ENCODE measurements around the gene HAPLN3. TPM values are rescaled to one million over a fixed set of nuclear protein-coding genes. Genes with fewer than 3 reads are reported as not detected.

The HAPLN3 gene
- total and polyA plus RNA-seq, 2 donors (not counting 3 experiments of a cell fraction or from before 2014, with no cell fraction given) = 57.6 to 130 TPM

GRCh38 chr15:88838667-88839066 lies 56.7 kb downstream of the HAPLN3 start:
- Histone ChIP-seq H3K79me2 (ENCODE audit: control insufficient read depth, insufficient read depth, low read length) (no peaks in the 10 kb centered on the region), H3K36me3 (ENCODE audit: control insufficient read depth in 2 of 2, extremely low read depth in 1 of 2, insufficient read depth in 2 of 2, low read length in 2 of 2) (no peaks in the 10 kb centered on the region), H3K4me1 (ENCODE audit: control insufficient read depth, extremely low read depth, insufficient read depth, low read length) (no peaks in the 10 kb centered on the region), H3K27me3 (ENCODE audit: control insufficient read depth in 2 of 2, insufficient read depth in 2 of 2, low read length in 2 of 2) (no peaks in the 10 kb centered on the region), H3K9ac (replicated peaks; ENCODE audit: extremely low read depth, insufficient read depth, low read length) (no peak overlapping the region), H4K20me1 (replicated peaks; ENCODE audit: control insufficient read depth, extremely low read depth, insufficient read depth, low read length) (no peaks in the 10 kb centered on the region), H2AFZ (ENCODE audit: low read depth, low read length) (no peak overlapping the region), H3K4me3 (replicated peaks in 1 of 3; ENCODE audit: insufficient read depth in 1 of 3, low read depth in 1 of 3, low read length in 3 of 3) (no peak overlapping the region), H3K9me3 (replicated peaks; ENCODE audit: control insufficient read depth, insufficient read depth, low read length) (no peaks in the 10 kb centered on the region), H3K4me2 (ENCODE audit: insufficient read depth, low read length) (no peak overlapping the region), H3K27ac (ENCODE audit: insufficient read depth, low read depth, low read length) (no peak overlapping the region), H3K9me1 (replicated peaks; ENCODE audit: control insufficient read depth, extremely low read depth, insufficient read depth, low read length) (no peaks in the 10 kb centered on the region)
- FAIRE-seq = no peak
- ChIA-PET CTCF (interaction anchor here (1.4 to 2.6 kb wide), 2 partner anchors 13 to 181 kb away, joined by 3 to 11 read pairs; no protein-coding TSS in a partner anchor), POLR2A (no interaction called here)
- no peak for TF ChIP-seq CTCF (IDR thresholded peaks at IDR 0.05; ENCODE audit: extremely low read depth in 1 of 2, insufficient read depth in 1 of 2, low read depth in 1 of 2, low read length in 2 of 2)
- no peak for DNase-seq (ENCODE audit: low read depth, low spot score)
- intact Hi-C loops (cut with micrococcal nuclease) (no loop called here), dilution Hi-C loops (cut with MboI; ENCODE audit: extremely low pct_ligation_motif_present, low sequenced_read_pairs) (no loop called here)
- BruUV-seq (replicated peaks) = no TSS peak

GRCh38 chr15:88835646-88836045 lies 59.7 kb downstream of the HAPLN3 start:
- ChIA-PET POLR2A (no interaction called here), CTCF (interaction anchor here (0.6 to 3.8 kb wide), 5 partner anchors 10 to 358 kb away, joined by 3 to 126 read pairs (median 15); no protein-coding TSS in a partner anchor)
- Histone ChIP-seq H3K4me2 (ENCODE audit: insufficient read depth, low read length) (no peak overlapping the region), H3K9me3 (replicated peaks; ENCODE audit: control insufficient read depth, insufficient read depth, low read length) (no peaks in the 10 kb centered on the region), H3K27me3 (ENCODE audit: control insufficient read depth in 2 of 2, insufficient read depth in 2 of 2, low read length in 2 of 2) (no peaks in the 10 kb centered on the region), H2AFZ (ENCODE audit: low read depth, low read length) (no peak overlapping the region), H3K4me1 (ENCODE audit: control insufficient read depth, extremely low read depth, insufficient read depth, low read length) (no peaks in the 10 kb centered on the region), H4K20me1 (replicated peaks; ENCODE audit: control insufficient read depth, extremely low read depth, insufficient read depth, low read length) (no peaks in the 10 kb centered on the region), H3K36me3 (ENCODE audit: control insufficient read depth in 2 of 2, extremely low read depth in 1 of 2, insufficient read depth in 2 of 2, low read length in 2 of 2) (no peaks in the 10 kb centered on the region), H3K9ac (replicated peaks; ENCODE audit: extremely low read depth, insufficient read depth, low read length) (no peak overlapping the region), H3K9me1 (replicated peaks; ENCODE audit: control insufficient read depth, extremely low read depth, insufficient read depth, low read length) (no peaks in the 10 kb centered on the region), H3K4me3 (replicated peaks in 1 of 3; ENCODE audit: insufficient read depth in 1 of 3, low read depth in 1 of 3, low read length in 3 of 3) (no peak overlapping the region), H3K79me2 (ENCODE audit: control insufficient read depth, insufficient read depth, low read length) (no peaks in the 10 kb centered on the region), H3K27ac (ENCODE audit: insufficient read depth, low read depth, low read length) (no peak overlapping the region)
- FAIRE-seq (no peak), DNase-seq (ENCODE audit: low read depth, low spot score) (no peak)
- dilution Hi-C loops (cut with MboI; ENCODE audit: extremely low pct_ligation_motif_present, low sequenced_read_pairs) = no loop called here
- TF ChIP-seq POLR2AphosphoS5 (IDR thresholded peaks at IDR 0.05; ENCODE audit: insufficient read depth, low read depth, low read length) (no peak), MYC (IDR thresholded peaks at IDR 0.05; ENCODE audit: low read depth, low read length) (no peak), FOS (IDR thresholded peaks at IDR 0.05; ENCODE audit: borderline replicate concordance, insufficient read depth, low read length) (no peak), POLR2A (IDR thresholded peaks at IDR 0.05; ENCODE audit: low read depth, low read length) (no peak), JUN (IDR thresholded peaks at IDR 0.05; ENCODE audit: borderline replicate concordance, insufficient read depth, insufficient read length, low read depth) (no peak), EZH2 (IDR thresholded peaks at IDR 0.05; ENCODE audit: borderline replicate concordance, low read depth, low read length, severe bottlenecking) (no peak), GATA2 (IDR thresholded peaks at IDR 0.05; ENCODE audit: insufficient read depth, insufficient read length, low read depth, low read length) (no peak), CTCF (IDR thresholded peaks at IDR 0.05; ENCODE audit: extremely low read depth in 1 of 2, insufficient read depth in 1 of 2, low read depth in 1 of 2, low read length in 2 of 2) (no peak), MAX (IDR thresholded peaks at IDR 0.05; ENCODE audit: insufficient read depth, insufficient read length) (no peak)
- intact Hi-C loops (cut with micrococcal nuclease) = no loop called here
- no TSS peak for BruUV-seq (replicated peaks)
